Neural progenitor cell (in vitro differentiated cells): ENCODE measurements around the gene DLG2. TPM values are rescaled to one million over a fixed set of nuclear protein-coding genes. Genes with fewer than 3 reads are reported as not detected.

ENCODE experiments used
- DNase-seq: peaks from one replicate; pipeline ENCODE4 v3.0.0-alpha.2; 2016; ENCODE audit warnings: low spot score
- H2AFZ ChIP-seq: fragments of 200-600 bp; sonication (generic); replicated peaks from 2 replicates; pipeline ENCODE4 v1.6.1; 2016; ENCODE audit warnings: antibody characterized with exemption
- H3F3A ChIP-seq: fragments of 200-600 bp; sonication (generic); 2 replicates; pipeline ENCODE4 v1.6.1; 2016; ENCODE audit warnings: antibody characterized with exemption, low read depth
- H3K27ac ChIP-seq: fragments of 200-600 bp; sonication (generic); 2 replicates; pipeline ENCODE4 v1.5.1; 2016; ENCODE audit warnings: mild to moderate bottlenecking
- H3K27me3 ChIP-seq: fragments of 200-600 bp; sonication (generic); 2 replicates; pipeline ENCODE4 v1.6.1; 2016; ENCODE audit warnings: mild to moderate bottlenecking, moderate library complexity
- H3K36me3 ChIP-seq: fragments of 200-600 bp; sonication (generic); 2 replicates; pipeline ENCODE4 v1.5.1; 2016
- H3K4me1 ChIP-seq: fragments of 200-600 bp; sonication (generic); 2 replicates; pipeline ENCODE4 v1.6.1; 2016; ENCODE audit warnings: mixed run types
- H3K4me2 ChIP-seq: fragments of 200-600 bp; sonication (generic); 2 replicates; pipeline ENCODE4 v1.6.1; 2016
- H3K4me3 ChIP-seq: fragments of 200-600 bp; sonication (generic); 2 replicates; pipeline ENCODE4 v1.5.1; 2016
- H3K79me2 ChIP-seq: fragments of 200-600 bp; sonication (generic); 2 replicates; pipeline ENCODE4 v1.6.1; 2016; ENCODE audit warnings: low read depth
- H3K9ac ChIP-seq: fragments of 200-600 bp; sonication (generic); 2 replicates; pipeline ENCODE4 v1.6.1; 2016
- H3K9me3 ChIP-seq: fragments of 200-600 bp; sonication (generic); 2 replicates; pipeline ENCODE4 v1.5.1; 2016; ENCODE audit warnings: low read depth
- H4K20me1 ChIP-seq: fragments of 200-600 bp; sonication (generic); 2 replicates; pipeline ENCODE4 v1.6.1; 2016; ENCODE audit warnings: low read depth
- H3K27ac Mint-ChIP-seq: 3 replicates; pipeline ENCODE4 v1.8.0; 2021; ENCODE audit warnings: mixed read lengths
- H3K27me3 Mint-ChIP-seq: 2 replicates; pipeline ENCODE4 v1.8.0; 2022; ENCODE audit warnings: low read depth, mild to moderate bottlenecking, inconsistent platforms, moderate library complexity, mixed read lengths; ENCODE audit not compliant: insufficient read depth
- H3K36me3 Mint-ChIP-seq: 3 replicates; pipeline ENCODE4 v1.8.0; 2021; ENCODE audit warnings: mixed read lengths
- H3K4me1 Mint-ChIP-seq: 3 replicates; pipeline ENCODE4 v1.8.0; 2021; ENCODE audit warnings: mixed read lengths
- H3K4me3 Mint-ChIP-seq: 3 replicates; pipeline ENCODE4 v1.8.0; 2021; ENCODE audit warnings: mild to moderate bottlenecking, moderate library complexity, mixed read lengths
- H3K9me3 Mint-ChIP-seq: 3 replicates; pipeline ENCODE4 v1.8.0; 2020; ENCODE audit warnings: mixed read lengths
- CTCF ChIP-seq: fragments of 200-600 bp; sonication (generic); IDR thresholded peaks from 2 replicates; pipeline ENCODE4 v1.5.1; 2017; ENCODE audit warnings: antibody characterized with exemption, mild to moderate bottlenecking
- EZH2 ChIP-seq: fragments of 200-600 bp; sonication (generic); IDR thresholded peaks from 2 replicates; pipeline ENCODE4 v1.6.1; 2017; ENCODE audit warnings: antibody characterized with exemption, mild to moderate bottlenecking, moderate library complexity
- EZH2phosphoT487 ChIP-seq: fragments of 200-600 bp; sonication (generic); IDR thresholded peaks from 2 replicates; pipeline ENCODE4 v1.6.1; 2017; ENCODE audit warnings: antibody characterized with exemption
- total RNA-seq: library from RNA; depleted of rRNA; stranded (reverse); fragments of >200 nt; gene quantifications from 2 replicates; pipeline ENCODE4 v1.2.3, GENCODE V29; 2015; ENCODE audit warnings: low replicate concordance

Gene DLG2
- total RNA-seq, 1 donor from 2014 or later: 7.5 TPM

- Histone ChIP-seq H2AFZ (no peak overlapping the region), H4K20me1 (no peaks in the 10 kb centered on the region), H3F3A (no peaks in the 10 kb centered on the region)
Observed at GRCh38 chr11:84145616-84146185, 1481.4 kb downstream of the DLG2 start.

GRCh38 chr11:84144531-84144930 lies 1482.6 kb downstream of the DLG2 start:
- H3K36me3 ChIP-seq: no peaks in the 10 kb centered on the region
- peaks cover 6% of the 10 kb centered on the region for H3K4me1 ChIP-seq
- H3K4me3 Mint-ChIP-seq: no peak overlapping the region
- no peak overlapping the region for H3K4me3 ChIP-seq
- no peak overlapping the region for H3K9ac ChIP-seq
- no peaks in the 10 kb centered on the region for H3F3A ChIP-seq
- H3K4me1 Mint-ChIP-seq: peaks cover 2% of the 10 kb centered on the region
- H2AFZ ChIP-seq: no peak overlapping the region
- H3K27me3 ChIP-seq: no peaks in the 10 kb centered on the region
- no peak for TF ChIP-seq EZH2phosphoT487
- TF ChIP-seq EZH2: no peak
- TF ChIP-seq CTCF: no peak
- no peaks in the 10 kb centered on the region for H3K9me3 ChIP-seq
- H3K4me2 ChIP-seq: peak overlapping the region; percentile 6
- H3K36me3 Mint-ChIP-seq: no peaks in the 10 kb centered on the region
- no peaks in the 10 kb centered on the region for H3K27me3 Mint-ChIP-seq
- H3K79me2 ChIP-seq: no peaks in the 10 kb centered on the region
- DNase-seq: no peak
- no peak overlapping the region for H3K27ac Mint-ChIP-seq
- peaks cover 2% of the 10 kb centered on the region for H3K9me3 Mint-ChIP-seq
- no peak overlapping the region for H3K27ac ChIP-seq
- no peaks in the 10 kb centered on the region for H4K20me1 ChIP-seq

More at GRCh38 chr11:84145616-84146185, 1481.4 kb downstream of the DLG2 start:
- peaks cover 2% of the 10 kb centered on the region for H3K9me3 Mint-ChIP-seq
- H3K4me2 ChIP-seq: no peak overlapping the region
- H3K27me3 Mint-ChIP-seq: no peaks in the 10 kb centered on the region
- TF ChIP-seq EZH2: no peak
- TF ChIP-seq CTCF: no peak
- TF ChIP-seq EZH2phosphoT487: no peak
- no peak overlapping the region for H3K27ac ChIP-seq
- no peak overlapping the region for H3K4me3 ChIP-seq
- no peaks in the 10 kb centered on the region for H3K36me3 ChIP-seq
- H3K27me3 ChIP-seq: no peaks in the 10 kb centered on the region
- H3K4me1 Mint-ChIP-seq: peaks cover 2% of the 10 kb centered on the region
- H3K79me2 ChIP-seq: no peaks in the 10 kb centered on the region
- DNase-seq: no peak
- no peak overlapping the region for H3K27ac Mint-ChIP-seq
- no peaks in the 10 kb centered on the region for H3K9me3 ChIP-seq
- no peak overlapping the region for H3K9ac ChIP-seq
- H3K36me3 Mint-ChIP-seq: no peaks in the 10 kb centered on the region
- H3K4me3 Mint-ChIP-seq: no peak overlapping the region
- H3K4me1 ChIP-seq: peaks cover 6% of the 10 kb centered on the region

DNA sequence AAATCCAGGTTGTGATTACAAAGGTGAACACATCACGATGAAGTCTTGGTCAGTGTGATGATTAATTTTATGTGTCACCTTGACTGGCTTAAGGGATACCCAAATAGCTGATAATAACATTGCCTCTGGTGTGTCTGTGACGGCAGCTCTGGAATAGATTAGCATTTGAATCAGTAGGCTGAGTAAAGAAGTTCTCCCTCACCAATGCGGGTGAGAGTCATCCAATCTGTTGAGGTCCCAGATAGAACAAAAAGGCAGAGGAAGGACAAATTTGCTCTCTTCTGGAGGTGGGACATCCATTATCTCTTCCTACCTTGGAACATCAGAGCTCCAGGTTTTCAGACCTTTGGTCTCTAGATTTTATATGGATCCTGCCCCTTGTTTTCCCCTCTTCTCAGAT lies 1484.7 kb downstream of the DLG2 start:
- Histone ChIP-seq H3K36me3 (no peaks in the 10 kb centered on the region), H3K27ac (no peak overlapping the region), H3K4me3 (no peak overlapping the region), H2AFZ (no peak overlapping the region), H3K4me1 (peaks cover 6% of the 10 kb centered on the region), H3K9ac (no peak overlapping the region), H3K79me2 (no peaks in the 10 kb centered on the region), H3K27me3 (no peaks in the 10 kb centered on the region), H3K4me2 (no peak overlapping the region), H4K20me1 (no peaks in the 10 kb centered on the region), H3F3A (no peaks in the 10 kb centered on the region), H3K9me3 (no peaks in the 10 kb centered on the region)
- H3K36me3 Mint-ChIP-seq: no peaks in the 10 kb centered on the region
- DNase-seq: no peak
- no peaks in the 10 kb centered on the region for H3K9me3 Mint-ChIP-seq
- H3K27me3 Mint-ChIP-seq: no peaks in the 10 kb centered on the region
- peaks cover 2% of the 10 kb centered on the region for H3K4me1 Mint-ChIP-seq
- no peak overlapping the region for H3K27ac Mint-ChIP-seq
- no peak for TF ChIP-seq EZH2phosphoT487
- TF ChIP-seq CTCF: no peak
- TF ChIP-seq EZH2: no peak
- H3K4me3 Mint-ChIP-seq: no peak overlapping the region
